ENCODE data around the gene VAMP4.
A peak's percentile ranks its signal among the peaks of the same experiment; 100 is the strongest.

The VAMP4 gene

DNA sequence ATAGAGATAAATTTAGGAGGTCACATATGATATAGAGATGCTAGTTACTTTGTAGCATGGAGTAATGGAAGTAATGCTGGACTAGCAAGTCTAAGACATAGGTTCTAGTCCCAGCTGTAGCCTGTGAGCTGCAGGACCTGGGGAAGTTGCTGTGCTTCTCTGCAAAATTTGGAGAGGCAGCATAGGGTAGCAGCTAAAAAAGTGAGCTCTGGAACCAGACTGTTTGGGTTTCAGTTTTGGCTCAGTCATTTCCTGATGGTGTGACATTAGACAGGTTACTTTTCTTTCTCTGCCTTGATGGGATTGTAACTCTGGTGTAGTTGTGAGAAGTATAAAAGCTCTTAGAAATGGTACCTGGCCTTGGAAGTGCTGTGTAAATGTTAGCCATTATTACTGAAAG lies 42.9 kb upstream of the VAMP4 start:
- Histone ChIP-seq H3K27ac (ENCODE audit: insufficient read depth in 1 of 2, low read depth in 1 of 2, low read length in 2 of 2, poor library complexity in 1 of 2, severe bottlenecking in 2 of 2) (peak overlapping the region; percentile 19 to 59), H3K36me3 (ENCODE audit: control insufficient read depth in 4 of 4, insufficient read depth in 4 of 4, low read length in 3 of 4) (peaks cover 16 to 66% (median 52%) of the 10 kb centered on the region in 4 experiments), H3K9me3 (ENCODE audit: control extremely low read depth in 1 of 5, control insufficient read depth in 4 of 5, insufficient read depth in 2 of 5, low read depth in 1 of 5, low read length in 4 of 5) (no peaks in the 10 kb centered on the region), H3K4me3 (ENCODE audit: control insufficient read depth in 1 of 7, extremely low read depth in 1 of 7, insufficient read depth in 4 of 7, low read depth in 2 of 7, low read length in 6 of 7) (peak overlapping the region in 2 of 7 experiments; percentile 20 to 36), H3K27me3 (replicated peaks in 2 of 5; ENCODE audit: control insufficient read depth in 4 of 5, insufficient read depth in 5 of 5, low read length in 4 of 5) (no peaks in the 10 kb centered on the region), H3K4me1 (ENCODE audit: control extremely low read depth in 1 of 4, control insufficient read depth in 4 of 4, insufficient read depth in 4 of 4, low read length in 3 of 4) (peaks cover 6 to 48% (median 34%) of the 10 kb centered on the region in 4 experiments)
- DNase-seq = peak in 2 of 3 donors; percentile 31 to 39
- CTCF ChIA-PET = interaction anchor here (1.0 to 15.4 kb wide), 4 partner anchors 10 to 57 kb away, joined by 3 to 115 read pairs (median 4); no protein-coding TSS in a partner anchor
- POLR2A ChIA-PET = interaction anchor here (0.9 kb wide), 1 partner anchor 41 kb away, joined by 3 read pairs; no protein-coding TSS in a partner anchor

DNA sequence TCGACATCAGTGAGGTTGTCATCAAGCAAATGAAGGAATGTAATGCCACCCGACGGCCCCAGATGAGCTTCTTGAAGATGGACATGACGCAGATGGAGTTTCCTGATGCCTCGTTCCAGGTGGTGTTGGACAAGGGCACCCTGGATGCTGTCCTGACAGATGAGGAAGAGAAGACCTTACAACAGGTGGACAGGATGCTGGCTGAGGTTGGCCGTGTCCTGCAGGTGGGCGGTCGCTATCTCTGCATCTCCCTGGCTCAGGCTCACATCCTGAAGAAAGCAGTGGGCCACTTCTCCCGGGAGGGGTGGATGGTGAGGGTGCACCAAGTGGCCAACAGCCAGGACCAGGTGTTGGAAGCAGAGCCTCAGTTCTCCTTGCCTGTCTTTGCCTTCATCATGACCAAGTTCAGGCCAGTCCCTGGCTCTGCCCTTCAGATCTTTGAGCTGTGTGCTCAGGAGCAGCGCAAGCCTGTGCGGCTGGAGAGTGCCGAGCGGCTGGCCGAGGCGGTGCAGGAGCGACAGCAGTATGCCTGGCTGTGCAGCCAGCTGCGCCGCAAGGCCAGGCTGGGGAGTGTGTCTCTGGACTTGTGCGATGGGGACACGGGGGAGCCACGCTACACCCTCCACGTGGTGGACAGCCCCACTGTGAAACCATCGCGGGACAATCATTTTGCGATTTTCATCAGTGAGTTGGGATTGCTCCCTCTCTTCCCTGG lies 42.1 kb upstream of the VAMP4 start:
- DNase-seq = no peak
- Histone ChIP-seq H3K36me3 (ENCODE audit: control insufficient read depth in 4 of 4, insufficient read depth in 4 of 4, low read length in 3 of 4) (peaks cover 16 to 58% (median 44%) of the 10 kb centered on the region in 4 experiments), H3K4me3 (ENCODE audit: control insufficient read depth in 1 of 7, extremely low read depth in 1 of 7, insufficient read depth in 4 of 7, low read depth in 2 of 7, low read length in 6 of 7) (no peak overlapping the region), H3K9me3 (ENCODE audit: control extremely low read depth in 1 of 5, control insufficient read depth in 4 of 5, insufficient read depth in 2 of 5, low read depth in 1 of 5, low read length in 4 of 5) (no peaks in the 10 kb centered on the region), H3K4me1 (ENCODE audit: control extremely low read depth in 1 of 4, control insufficient read depth in 4 of 4, insufficient read depth in 4 of 4, low read length in 3 of 4) (peaks cover 6 to 48% (median 34%) of the 10 kb centered on the region in 4 experiments), H3K27ac (ENCODE audit: insufficient read depth in 1 of 2, low read depth in 1 of 2, low read length in 2 of 2, poor library complexity in 1 of 2, severe bottlenecking in 2 of 2) (peak overlapping the region in 1 of 2 experiments; percentile 16), H3K27me3 (replicated peaks in 2 of 5; ENCODE audit: control insufficient read depth in 4 of 5, insufficient read depth in 5 of 5, low read length in 4 of 5) (no peaks in the 10 kb centered on the region)
- POLR2A ChIA-PET = interaction anchor here (0.9 kb wide), 1 partner anchor 40 kb away, joined by 3 read pairs; no protein-coding TSS in a partner anchor
- CTCF ChIA-PET = interaction anchor here (1.0 to 15.4 kb wide), 2 partner anchors 11 to 18 kb away, joined by 3 to 115 read pairs; no protein-coding TSS in a partner anchor
- WGBS (ENCODE audit: insufficient coverage) = 95% methylated on average over 18 of the region's 25 CpGs

DNA sequence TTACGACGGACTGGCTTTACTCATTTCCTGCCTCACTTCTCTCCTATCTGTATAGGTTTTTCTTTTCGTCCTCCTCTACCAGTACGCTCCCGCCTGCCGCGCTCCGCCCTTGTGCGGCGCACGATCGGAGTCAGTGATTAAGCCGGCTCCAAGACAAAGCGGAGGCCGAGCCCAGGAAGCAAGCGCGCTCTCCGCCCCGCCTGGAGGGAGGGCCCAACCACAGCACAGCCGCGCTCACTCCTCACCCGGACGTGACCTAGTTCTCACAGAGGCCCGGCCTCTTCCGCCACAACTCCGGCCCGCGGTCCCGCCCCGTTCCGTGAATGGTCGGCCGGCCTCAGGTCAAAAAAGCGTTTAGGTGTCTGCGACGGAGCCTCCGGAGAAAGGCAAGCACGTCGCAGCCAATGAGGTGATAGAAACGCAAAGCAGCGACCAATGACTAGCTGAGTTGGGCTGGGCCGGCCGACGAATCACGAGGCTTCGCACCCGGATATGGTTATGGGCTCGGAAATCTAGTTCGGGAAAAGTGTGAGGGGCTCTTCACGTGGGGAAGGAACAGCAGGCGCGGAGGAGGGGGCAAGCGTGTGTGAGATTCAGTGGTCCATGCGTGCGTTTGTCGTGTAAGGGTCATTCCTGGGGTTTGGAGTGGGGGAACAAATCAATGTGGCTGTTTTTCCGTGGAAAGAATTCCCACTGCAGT lies 39.5 kb upstream of the VAMP4 start, which contains the start of gene METTL13:
TSS of gene METTL13 (plus strand) at position 485 of the 700 bp plus-strand sequence. CDS start 308 bp downstream, outside the sequence.
- 0% methylated on average over 51 of the region's 57 CpGs for WGBS (ENCODE audit: insufficient coverage)

DNA sequence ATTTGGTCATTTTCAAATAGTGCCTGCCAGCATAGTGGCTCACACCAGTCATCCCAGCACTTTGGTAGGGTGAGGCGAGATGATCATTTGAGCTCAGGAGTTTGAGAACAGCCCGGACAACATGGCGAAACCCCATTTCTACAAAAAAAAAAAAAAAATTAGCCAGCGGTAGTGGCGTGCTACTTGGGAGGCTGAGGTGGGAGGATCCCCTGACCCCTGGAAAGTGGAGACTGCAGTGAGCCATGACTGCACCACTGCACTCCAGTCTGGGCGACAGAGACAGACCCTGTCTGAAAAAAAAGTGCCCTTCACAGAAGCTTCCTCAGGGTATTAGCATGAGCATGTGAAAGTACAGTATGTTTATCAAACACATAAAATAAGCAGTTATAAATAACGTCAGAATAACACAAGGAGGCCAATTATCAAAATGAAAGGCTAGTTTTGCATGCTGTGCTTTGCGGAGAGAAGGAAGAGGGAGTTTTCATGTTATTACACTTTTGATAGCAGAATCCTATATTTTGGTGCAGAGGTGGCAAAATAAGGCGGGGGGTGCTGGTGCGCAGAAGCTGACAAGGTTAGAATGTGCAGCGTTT lies 38.8 kb upstream of the VAMP4 start:
- ChIA-PET CTCF (interaction anchor here (1.2 to 15.4 kb wide), 4 partner anchors 21 to 205 kb away, joined by 4 to 115 read pairs (median 5); partner anchors contain the start of gene VAMP4), POLR2A (interaction anchor here (0.9 to 1.4 kb wide), 3 partner anchors 18 to 38 kb away, joined by 3 to 9 read pairs (median 3); no protein-coding TSS in a partner anchor)
- Histone ChIP-seq H3K27me3 (replicated peaks in 2 of 5; ENCODE audit: control insufficient read depth in 4 of 5, insufficient read depth in 5 of 5, low read length in 4 of 5) (no peaks in the 10 kb centered on the region), H3K9me3 (ENCODE audit: control extremely low read depth in 1 of 5, control insufficient read depth in 4 of 5, insufficient read depth in 2 of 5, low read depth in 1 of 5, low read length in 4 of 5) (no peaks in the 10 kb centered on the region), H3K36me3 (ENCODE audit: control insufficient read depth in 4 of 4, insufficient read depth in 4 of 4, low read length in 3 of 4) (peaks cover 3 to 26% (median 16%) of the 10 kb centered on the region in 4 experiments), H3K4me3 (ENCODE audit: control insufficient read depth in 1 of 7, extremely low read depth in 1 of 7, insufficient read depth in 4 of 7, low read depth in 2 of 7, low read length in 6 of 7) (peak overlapping the region in 6 of 7 experiments; percentile 63 to 90 (median 72)), H3K27ac (ENCODE audit: insufficient read depth in 1 of 2, low read depth in 1 of 2, low read length in 2 of 2, poor library complexity in 1 of 2, severe bottlenecking in 2 of 2) (peak overlapping the region; percentile 30 to 79), H3K4me1 (ENCODE audit: control extremely low read depth in 1 of 4, control insufficient read depth in 4 of 4, insufficient read depth in 4 of 4, low read length in 3 of 4) (peaks cover 6 to 48% (median 34%) of the 10 kb centered on the region in 4 experiments)
- no peak for DNase-seq
- 0% methylated on average over 3 of the region's 11 CpGs for WGBS (ENCODE audit: insufficient coverage)

More for the DNA sequence above, 39.5 kb upstream of the VAMP4 start, which contains the start of gene METTL13:
- no peaks in the 10 kb centered on the region for H3K27me3 ChIP-seq (replicated peaks in 2 of 5; ENCODE audit: control insufficient read depth in 4 of 5, insufficient read depth in 5 of 5, low read length in 4 of 5)
- ChIA-PET CTCF (interaction anchor here (1.2 to 15.4 kb wide), 4 partner anchors 20 to 205 kb away, joined by 4 to 115 read pairs (median 5); partner anchors contain the start of gene VAMP4), POLR2A (interaction anchor here (0.7 to 1.4 kb wide), 6 partner anchors 18 to 280 kb away, joined by 3 to 9 read pairs (median 3); no protein-coding TSS in a partner anchor)
- H3K9me3 ChIP-seq (ENCODE audit: control extremely low read depth in 1 of 5, control insufficient read depth in 4 of 5, insufficient read depth in 2 of 5, low read depth in 1 of 5, low read length in 4 of 5) = no peaks in the 10 kb centered on the region
- peak within 1 kb of the TSS; percentile 61 to 98 (median 90) for H3K4me3 ChIP-seq (ENCODE audit: control insufficient read depth in 1 of 7, extremely low read depth in 1 of 7, insufficient read depth in 4 of 7, low read depth in 2 of 7, low read length in 6 of 7)
- peaks cover 6 to 33% (median 22%) of the 10 kb centered on the region in 4 experiments for H3K36me3 ChIP-seq (ENCODE audit: control insufficient read depth in 4 of 4, insufficient read depth in 4 of 4, low read length in 3 of 4)
- DNase-seq = peak; percentile 99 to 100 (median 99)
- peak within 1 kb of the TSS; percentile 78 to 84 for H3K27ac ChIP-seq (ENCODE audit: insufficient read depth in 1 of 2, low read depth in 1 of 2, low read length in 2 of 2, poor library complexity in 1 of 2, severe bottlenecking in 2 of 2)
- peaks cover 6 to 48% (median 34%) of the 10 kb centered on the region in 4 experiments for H3K4me1 ChIP-seq (ENCODE audit: control extremely low read depth in 1 of 4, control insufficient read depth in 4 of 4, insufficient read depth in 4 of 4, low read length in 3 of 4)

DNA sequence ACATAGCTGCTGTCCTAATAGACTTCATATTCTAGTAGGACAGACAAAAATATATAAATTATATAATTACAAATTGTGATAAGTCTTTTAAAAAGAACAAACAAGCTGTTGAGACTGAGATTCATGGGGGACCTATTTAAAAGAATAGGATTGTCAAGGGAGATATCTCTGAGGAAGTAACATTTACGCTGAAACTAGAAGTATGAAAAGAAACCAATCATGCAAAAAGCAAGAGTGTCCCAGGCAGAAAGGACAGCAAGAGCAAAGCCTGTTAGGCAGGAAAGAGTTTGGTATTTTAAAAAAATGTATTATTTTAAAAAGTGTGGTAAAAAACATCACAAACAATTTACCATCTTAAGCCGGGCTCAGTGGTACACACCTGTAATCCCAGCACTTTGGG lies 30.4 kb upstream of the VAMP4 start:
- DNase-seq = no peak
- Histone ChIP-seq H3K9me3 (ENCODE audit: control extremely low read depth in 1 of 5, control insufficient read depth in 4 of 5, insufficient read depth in 2 of 5, low read depth in 1 of 5, low read length in 4 of 5) (peaks cover 0 to 3% (median 0%) of the 10 kb centered on the region in 5 experiments), H3K27me3 (replicated peaks in 2 of 5; ENCODE audit: control insufficient read depth in 4 of 5, insufficient read depth in 5 of 5, low read length in 4 of 5) (no peaks in the 10 kb centered on the region), H3K4me1 (ENCODE audit: control extremely low read depth in 1 of 4, control insufficient read depth in 4 of 4, insufficient read depth in 4 of 4, low read length in 3 of 4) (peaks cover 0 to 9% (median 2%) of the 10 kb centered on the region in 4 experiments), H3K27ac (ENCODE audit: insufficient read depth in 1 of 2, low read depth in 1 of 2, low read length in 2 of 2, poor library complexity in 1 of 2, severe bottlenecking in 2 of 2) (no peak overlapping the region), H3K4me3 (ENCODE audit: control insufficient read depth in 1 of 7, extremely low read depth in 1 of 7, insufficient read depth in 4 of 7, low read depth in 2 of 7, low read length in 6 of 7) (no peak overlapping the region), H3K36me3 (ENCODE audit: control insufficient read depth in 4 of 4, insufficient read depth in 4 of 4, low read length in 3 of 4) (no peaks in the 10 kb centered on the region)
- CTCF ChIA-PET = no interaction called here
- POLR2A ChIA-PET = no interaction called here
- WGBS (ENCODE audit: insufficient coverage) = no CpG with 5 or more reads among the region's 2 CpGs

DNA sequence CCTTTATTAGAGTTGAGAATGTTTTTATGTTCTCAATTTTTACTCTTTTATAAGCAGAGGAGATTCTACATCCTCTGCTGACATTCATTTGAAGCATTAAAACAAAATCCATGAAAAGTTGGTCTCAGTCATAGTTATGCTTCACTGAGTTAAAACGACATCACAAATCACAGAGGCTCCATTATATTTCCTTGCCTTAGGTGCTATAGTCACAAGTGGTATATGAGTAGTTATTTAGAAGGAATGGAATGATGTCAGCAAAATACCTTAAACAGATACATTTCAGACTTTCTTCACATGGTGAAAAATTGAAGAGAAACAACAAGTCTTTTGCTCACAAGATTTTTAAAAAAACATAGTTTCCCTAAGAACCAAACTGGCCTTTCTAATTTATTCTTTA lies 27.9 kb upstream of the VAMP4 start:
- no peak for DNase-seq
- Histone ChIP-seq H3K9me3 (ENCODE audit: control extremely low read depth in 1 of 5, control insufficient read depth in 4 of 5, insufficient read depth in 2 of 5, low read depth in 1 of 5, low read length in 4 of 5) (peaks cover 0 to 3% (median 0%) of the 10 kb centered on the region in 5 experiments), H3K27ac (ENCODE audit: insufficient read depth in 1 of 2, low read depth in 1 of 2, low read length in 2 of 2, poor library complexity in 1 of 2, severe bottlenecking in 2 of 2) (no peak overlapping the region), H3K36me3 (ENCODE audit: control insufficient read depth in 4 of 4, insufficient read depth in 4 of 4, low read length in 3 of 4) (no peaks in the 10 kb centered on the region), H3K27me3 (replicated peaks in 2 of 5; ENCODE audit: control insufficient read depth in 4 of 5, insufficient read depth in 5 of 5, low read length in 4 of 5) (no peaks in the 10 kb centered on the region), H3K4me1 (ENCODE audit: control extremely low read depth in 1 of 4, control insufficient read depth in 4 of 4, insufficient read depth in 4 of 4, low read length in 3 of 4) (peaks cover 0 to 11% (median 3%) of the 10 kb centered on the region in 4 experiments), H3K4me3 (ENCODE audit: control insufficient read depth in 1 of 7, extremely low read depth in 1 of 7, insufficient read depth in 4 of 7, low read depth in 2 of 7, low read length in 6 of 7) (no peak overlapping the region)
- CTCF ChIA-PET = no interaction called here
- WGBS (ENCODE audit: insufficient coverage) = no CpG with 5 or more reads among the region's 1 CpG
- POLR2A ChIA-PET = no interaction called here
